IPS-11a (cell line): Measurements from ENCODE around the gene NAXD.
"Not testable (repeated sequence)": the region's sequence is repeated elsewhere in the genome, so short reads cannot be mapped to it uniquely, and the experiment has no call there.

ENCODE experiments used
- H3K4me3 ChIP-seq: one replicate; pipeline ENCODE4 v1.5.1; 2013; ENCODE audit warnings: low read depth, low read length, control low read depth

The NAXD gene

GRCh38 chr13:110643324-110643723 is 28.0 kb downstream of the NAXD start:
- H3K4me3 ChIP-seq: no peak overlapping the region

GRCh38 chr13:110643768-110644421 is 28.6 kb downstream of the NAXD start:
- no peak overlapping the region for H3K4me3 ChIP-seq

- no peak overlapping the region for H3K4me3 ChIP-seq
These were observed 29.7 kb downstream of the NAXD start for GRCh38 chr13:110644892-110645521.

GRCh38 chr13:110645750-110646149 is 30.4 kb downstream of the NAXD start:
- no peak overlapping the region for H3K4me3 ChIP-seq

- no peak overlapping the region for H3K4me3 ChIP-seq
These were observed 31.4 kb downstream of the NAXD start for GRCh38 chr13:110646442-110647364.

- no peak overlapping the region for H3K4me3 ChIP-seq
These were observed 32.0 kb downstream of the NAXD start for GRCh38 chr13:110647365-110647737.

- no peak overlapping the region for H3K4me3 ChIP-seq
These were observed 32.9 kb downstream of the NAXD start for GRCh38 chr13:110648146-110648819.

- H3K4me3 ChIP-seq: no peak overlapping the region
These were observed 33.6 kb downstream of the NAXD start for GRCh38 chr13:110648848-110649421.

GRCh38 chr13:110649551-110649950 is 34.2 kb downstream of the NAXD start:
- H3K4me3 ChIP-seq: no peak overlapping the region

- H3K4me3 ChIP-seq: no peak overlapping the region
These were observed 35.1 kb downstream of the NAXD start for GRCh38 chr13:110650436-110650835.

GRCh38 chr13:110651271-110651670 is 35.9 kb downstream of the NAXD start:
- no peak overlapping the region for H3K4me3 ChIP-seq

- no peak overlapping the region for H3K4me3 ChIP-seq
These were observed 36.4 kb downstream of the NAXD start for GRCh38 chr13:110651726-110652230.

- H3K4me3 ChIP-seq: no peak overlapping the region
These were observed 36.9 kb downstream of the NAXD start for GRCh38 chr13:110652231-110652730.

- H3K4me3 ChIP-seq: no peak overlapping the region
These were observed 37.4 kb downstream of the NAXD start for GRCh38 chr13:110652764-110653163.

- H3K4me3 ChIP-seq: no peak overlapping the region
These were observed 37.9 kb downstream of the NAXD start for GRCh38 chr13:110653271-110653670.

- H3K4me3 ChIP-seq: no peak overlapping the region
These were observed 38.5 kb downstream of the NAXD start for GRCh38 chr13:110653851-110654250.

GRCh38 chr13:110657196-110657595 is 41.9 kb downstream of the NAXD start:
- no peak overlapping the region for H3K4me3 ChIP-seq

- H3K4me3 ChIP-seq: not testable (repeated sequence)
These were observed 43.0 kb downstream of the NAXD start for GRCh38 chr13:110658218-110658911.

- no peak overlapping the region for H3K4me3 ChIP-seq
These were observed 45.9 kb downstream of the NAXD start for GRCh38 chr13:110661256-110661655.

- H3K4me3 ChIP-seq: no peak overlapping the region
These were observed 46.7 kb downstream of the NAXD start for GRCh38 chr13:110662091-110662490.
